ENCODE measurements around the gene SNX20.

DNA sequence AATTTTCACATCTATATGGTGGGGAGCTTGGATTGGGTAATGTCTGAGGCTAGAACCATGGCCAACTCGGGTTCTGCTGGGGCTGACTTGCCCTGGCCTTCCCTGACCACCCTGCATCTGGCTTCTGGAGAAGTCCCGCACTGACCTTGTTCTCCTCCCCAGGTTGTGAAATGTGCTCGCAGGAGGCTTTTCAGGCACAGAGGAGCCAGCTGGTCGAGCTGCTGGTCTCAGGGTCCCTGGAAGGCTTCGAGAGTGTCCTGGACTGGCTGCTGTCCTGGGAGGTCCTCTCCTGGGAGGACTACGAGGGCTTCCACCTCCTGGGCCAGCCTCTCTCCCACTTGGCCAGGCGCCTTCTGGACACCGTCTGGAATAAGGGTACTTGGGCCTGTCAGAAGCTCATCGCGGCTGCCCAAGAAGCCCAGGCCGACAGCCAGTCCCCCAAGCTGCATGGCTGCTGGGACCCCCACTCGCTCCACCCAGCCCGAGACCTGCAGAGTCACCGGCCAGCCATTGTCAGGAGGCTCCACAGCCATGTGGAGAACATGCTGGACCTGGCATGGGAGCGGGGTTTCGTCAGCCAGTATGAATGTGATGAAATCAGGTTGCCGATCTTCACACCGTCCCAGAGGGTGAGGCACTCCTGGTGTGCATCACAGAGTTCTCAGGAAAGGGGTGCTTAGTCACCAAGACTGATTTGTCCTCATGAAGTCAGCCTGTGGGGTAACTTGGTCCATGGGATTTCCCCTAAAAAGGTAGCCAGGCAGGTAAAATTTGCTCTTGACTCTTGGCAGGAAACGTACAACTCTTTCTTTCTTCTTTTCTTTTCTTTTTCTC lies 18.4 kb upstream of the SNX20 start:
- TF ChIP-seq, protein P1, sequence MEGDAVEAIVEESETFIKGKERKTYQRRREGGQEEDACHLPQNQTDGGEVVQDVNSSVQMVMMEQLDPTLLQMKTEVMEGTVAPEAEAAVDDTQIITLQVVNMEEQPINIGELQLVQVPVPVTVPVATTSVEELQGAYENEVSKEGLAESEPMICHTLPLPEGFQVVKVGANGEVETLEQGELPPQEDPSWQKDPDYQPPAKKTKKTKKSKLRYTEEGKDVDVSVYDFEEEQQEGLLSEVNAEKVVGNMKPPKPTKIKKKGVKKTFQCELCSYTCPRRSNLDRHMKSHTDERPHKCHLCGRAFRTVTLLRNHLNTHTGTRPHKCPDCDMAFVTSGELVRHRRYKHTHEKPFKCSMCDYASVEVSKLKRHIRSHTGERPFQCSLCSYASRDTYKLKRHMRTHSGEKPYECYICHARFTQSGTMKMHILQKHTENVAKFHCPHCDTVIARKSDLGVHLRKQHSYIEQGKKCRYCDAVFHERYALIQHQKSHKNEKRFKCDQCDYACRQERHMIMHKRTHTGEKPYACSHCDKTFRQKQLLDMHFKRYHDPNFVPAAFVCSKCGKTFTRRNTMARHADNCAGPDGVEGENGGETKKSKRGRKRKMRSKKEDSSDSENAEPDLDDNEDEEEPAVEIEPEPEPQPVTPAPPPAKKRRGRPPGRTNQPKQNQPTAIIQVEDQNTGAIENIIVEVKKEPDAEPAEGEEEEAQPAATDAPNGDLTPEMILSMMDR (IDR thresholded peaks at IDR 0.05) = no peak
- no peak for TF ChIP-seq POLR2A (IDR thresholded peaks at IDR 0.05)

Data from lower leg skin (tissue), 3 donors.